K562 (cell line): ENCODE results near the gene ZFYVE28. TPM values are rescaled to one million over a fixed set of nuclear protein-coding genes. Genes with fewer than 3 reads are reported as not detected.

Experiments
- ATAC-seq: fragments of 200-7000 bp; cut with Tn5 transposase; 3 replicates; pipeline ENCODE4 v1.9.1; 2020; ENCODE audit warnings: moderate library complexity
- BruUV-seq: library from RNA; stranded (reverse); fragments of 400-500 nt; replicated peaks from 2 replicates; lab custom pipeline; 2021; lab: Mats Ljungman, UMichigan
- CTCF ChIA-PET: fragments of 300-600 bp; formaldehyde crosslinking; extraction: SDS; loops from one replicate; lab custom pipeline; 2021; ENCODE audit warnings: low intra/inter-chr PET ratio; lab: Yijun Ruan, JAX
- POLR2A ChIA-PET: fragments of 300-600, 350-650 bp; sonication (Branson Sonifier 250); formaldehyde crosslinking; extraction: SDS; loops from one replicate; lab custom pipeline; 2021; ENCODE audit warnings: antibody characterized with exemption, inconsistent platforms; lab: Yijun Ruan, JAX
- DNase-seq, 4 experiments: peaks; one replicate each; pipeline versions ENCODE4 v3.0.0 to v3.0.0-alpha.2; 2011 to 2018; ENCODE audit warnings: low spot score in 3 of 4, mixed read lengths in 3 of 4; ENCODE audit errors: extremely low read depth in 1 of 4
- FAIRE-seq: peaks from 2 replicates; lab custom pipeline; 2011; peaks lifted over from hg19 to GRCh38; lab: Jason Lieb, UNC
- H2AFZ ChIP-seq: 2 replicates; pipeline ENCODE4 v1.6.0; 2011; ENCODE audit warnings: low read depth, low read length, control low read depth, inconsistent platforms
- H3K27ac ChIP-seq: fragments of 200-600 bp; 3 replicates; pipeline ENCODE4 v1.8.0; 2011; ENCODE audit warnings: low read depth, mild to moderate bottlenecking, control low read depth, inconsistent platforms, low read length, moderate library complexity, mixed read lengths; ENCODE audit errors: extremely low read depth
- H3K27me3 ChIP-seq, 2 experiments: fragments of 300-600 bp in 1 of 2; 2 replicates in 1 of 2; 3 replicates in 1 of 2; pipeline versions ENCODE4 v1.6.0 to v1.8.0; 2011; ENCODE audit warnings: inconsistent platforms in 2 of 2, low read length in 2 of 2, mild to moderate bottlenecking in 1 of 2, mixed read lengths in 1 of 2, moderate library complexity in 1 of 2; ENCODE audit not compliant: control insufficient read depth in 2 of 2, insufficient read depth in 2 of 2
- H3K36me3 ChIP-seq: fragments of 300-600 bp; 3 replicates; pipeline ENCODE4 v1.8.0; 2011; ENCODE audit warnings: mild to moderate bottlenecking, low read length, inconsistent platforms; ENCODE audit not compliant: control insufficient read depth, insufficient read depth
- H3K4me1 ChIP-seq, 2 experiments: fragments of 200-600 bp in 1 of 2; replicated peaks in 1 of 2; 2 replicates in 1 of 2; 3 replicates in 1 of 2; pipeline versions ENCODE4 v1.5.1 to v1.8.0; 2011; ENCODE audit warnings: inconsistent platforms in 2 of 2, low read length in 2 of 2, mild to moderate bottlenecking in 1 of 2, mixed read lengths in 1 of 2, moderate library complexity in 1 of 2; ENCODE audit not compliant: control insufficient read depth in 2 of 2, insufficient read depth in 2 of 2
- H3K4me2 ChIP-seq: 2 replicates; pipeline ENCODE4 v1.6.1; 2011; ENCODE audit warnings: low read length, control low read depth, inconsistent platforms, mixed read lengths; ENCODE audit not compliant: insufficient read depth
- H3K4me3 ChIP-seq: fragments of 200-600 bp; sonication (generic), shearing (Covaris generic); 2 replicates; pipeline ENCODE4 v1.5.1; 2016; ENCODE audit warnings: control low read depth, inconsistent platforms
- H3K79me2 ChIP-seq: fragments of 200-600 bp; 3 replicates; pipeline ENCODE4 v1.8.0; 2011; ENCODE audit warnings: low read length, inconsistent platforms; ENCODE audit not compliant: control insufficient read depth, insufficient read depth
- H3K9ac ChIP-seq, 2 experiments: 2 replicates each; pipeline versions ENCODE4 v1.6.0 to v1.6.1; 2011; ENCODE audit warnings: low read depth in 2 of 2, low read length in 2 of 2, control low read depth in 1 of 2, inconsistent platforms in 1 of 2, mild to moderate bottlenecking in 1 of 2, mixed read lengths in 1 of 2; ENCODE audit not compliant: insufficient read depth in 1 of 2
- H3K9me1 ChIP-seq: one replicate; pipeline ENCODE4 v1.6.0; 2011; ENCODE audit warnings: inconsistent platforms, mild to moderate bottlenecking, low read length, moderate library complexity; ENCODE audit not compliant: control insufficient read depth, insufficient read depth
- H3K9me3 ChIP-seq: replicated peaks from 2 replicates; pipeline ENCODE4 v1.5.1; 2011; ENCODE audit warnings: low read depth, low read length, inconsistent platforms; ENCODE audit not compliant: control insufficient read depth, insufficient read depth
- H4K20me1 ChIP-seq: replicated peaks from 2 replicates; pipeline ENCODE4 v1.6.1; 2011; ENCODE audit warnings: low read length, inconsistent platforms, mixed read lengths; ENCODE audit not compliant: control insufficient read depth, insufficient read depth
- FIP1L1 ChIP-seq: fragments of 200-400 bp; formaldehyde crosslinking; IDR thresholded peaks from 2 replicates; pipeline ENCODE4 v1.6.1; 2018; ENCODE audit warnings: mild to moderate bottlenecking, low read depth, low read length; ENCODE audit not compliant: poor library complexity, severe bottlenecking
- GATA2 ChIP-seq: sonication (generic); formaldehyde crosslinking; IDR thresholded peaks from 2 replicates; pipeline ENCODE4 v1.4.0; 2020; ENCODE audit warnings: mild to moderate bottlenecking, missing genetic modification reagents
- NCOA2 ChIP-seq, 2 experiments: fragments of 450-650 bp; IDR thresholded peaks; 2 replicates each; pipeline ENCODE4 v1.6.1; 2018; ENCODE audit warnings: mild to moderate bottlenecking in 2 of 2, moderate library complexity in 1 of 2; ENCODE audit not compliant: partially characterized antibody in 2 of 2
- SAP30 ChIP-seq: fragments of 200-600 bp; sonication (generic); IDR thresholded peaks from 2 replicates; pipeline ENCODE4 v1.6.1; 2012; ENCODE audit warnings: borderline replicate concordance, low read depth, mild to moderate bottlenecking, moderate library complexity, low read length, control low read depth, inconsistent platforms; ENCODE audit not compliant: insufficient read depth, poor library complexity, severe bottlenecking
- SIN3B ChIP-seq: fragments of 450-650 bp; IDR thresholded peaks from 2 replicates; pipeline ENCODE4 v1.6.1; 2017; ENCODE audit warnings: low read depth, mild to moderate bottlenecking, moderate library complexity
- TOE1 ChIP-seq, 2 experiments: fragments of 450-650 bp in 1 of 2; sonication (generic) in 1 of 2; formaldehyde crosslinking in 1 of 2; IDR thresholded peaks; 2 replicates each; pipeline versions ENCODE4 v1.7.1 to v1.8.0; 2016 to 2022; ENCODE audit warnings: borderline replicate concordance in 2 of 2, mild to moderate bottlenecking in 2 of 2, antibody characterized with exemption in 1 of 2, inconsistent platforms in 1 of 2, low read depth in 1 of 2, missing genetic modification reagents in 1 of 2, moderate library complexity in 1 of 2
- ZBED1 ChIP-seq: IDR thresholded peaks from 2 replicates; pipeline ENCODE4 v1.6.1; 2014
- ZNF134 ChIP-seq: fragments of 250-450 bp; sonication (Bioruptor Pico); conservative IDR thresholded peaks from 2 replicates; pipeline ENCODE4 v1.4.0; 2020
- ZNF589 ChIP-seq: fragments of 200-800 bp; sonication (Bioruptor generic); IDR thresholded peaks from 2 replicates; pipeline ENCODE4 v1.6.1; 2016; ENCODE audit warnings: low read depth, missing genetic modification characterization, missing compliant biosample characterization
- WGBS: fragments of 100-300 bp; shearing (Covaris generic); methylation state at CpG from one replicate; pipeline ENCODE4 v1.1.6; 2016; ENCODE audit warnings: low coverage, mixed read lengths; ENCODE audit not compliant: insufficient coverage; ENCODE audit errors: missing lambda C conversion rate; 5-methylcytosine and 5-hydroxymethylcytosine counted together
- in situ Hi-C: fragments of 300-500 bp; cut with MboI; formaldehyde crosslinking; loops from 4 replicates; pipeline ENCODE4 v1.15.0; 2018; ENCODE audit warnings: inconsistent platforms, mixed read lengths
- intact Hi-C: fragments of 100-400 bp; cut with micrococcal nuclease; formaldehyde crosslinking; loops from 2 replicates; pipeline ENCODE4 v1.14.2; 2022
- polyA plus RNA-seq, 8 experiments: library from polyadenylated mRNA; depleted of rRNA in 4 of 8; stranded (reverse) in 5 of 8; unstranded in 3 of 8; fragments of >200 nt; fragmentation: Nextera tagmentation in 2 of 8; fragmentation: Illumina TruSeq in 1 of 8; extraction: Ambion mirVana in 2 of 8; extraction: Trizol in 1 of 8; gene quantifications; 2 replicates each; pipeline versions ENCODE4 v1.2.1 to v1.2.3, GENCODE V29; 2011 to 2014; ENCODE audit warnings: inconsistent platforms in 1 of 8, missing spikeins in 1 of 8
- total RNA-seq, 7 experiments: library from RNA; depleted of rRNA in 6 of 7; stranded (reverse); fragments of >200 nt in 6 of 7; fragmentation: Illumina TruSeq in 2 of 7; extraction: Trizol in 2 of 7; gene quantifications; 2 replicates each; pipeline versions ENCODE4 v1.2.1 to v1.2.3, GENCODE V29; 2011 to 2021; ENCODE audit warnings: low replicate concordance in 1 of 7
- TF ChIP-seq, protein P1 (sequence below), 2 experiments: fragments of 450-650 bp; conservative IDR thresholded peaks; 2 replicates each; pipeline ENCODE4 v1.6.1; 2017; ENCODE audit warnings: mild to moderate bottlenecking in 2 of 2, moderate library complexity in 2 of 2
- TF ChIP-seq, protein P2 (sequence below): sonication (generic); formaldehyde crosslinking; IDR thresholded peaks from 2 replicates; pipeline ENCODE4 v1.8.0; 2022; ENCODE audit warnings: missing genetic modification reagents, mild to moderate bottlenecking, moderate library complexity, borderline replicate concordance
- TF ChIP-seq, protein P3 (sequence below): fragments of 250-450 bp; sonication (Bioruptor Pico); IDR thresholded peaks from 2 replicates; pipeline ENCODE4 v1.5.1; 2021; ENCODE audit warnings: mild to moderate bottlenecking
- TF ChIP-seq, protein P4 (sequence below), 3 experiments: fragments of 200-800 bp in 1 of 3; sonication (Bioruptor generic) in 1 of 3; sonication (generic) in 1 of 3; formaldehyde crosslinking in 1 of 3; IDR thresholded peaks; 2 replicates each; pipeline versions ENCODE4 v1.6.1 to v1.8.0; 2016 to 2022; ENCODE audit warnings: mild to moderate bottlenecking in 2 of 3, missing compliant biosample characterization in 2 of 3, missing genetic modification characterization in 2 of 3, missing genetic modification reagents in 1 of 3

Gene ZFYVE28
- total and polyA plus RNA-seq, 9 of the 15 experiments (the other 6 are each of a cell fraction or from before 2014, with no cell fraction given), result 1.3 to 24.8 (median 8.9) TPM

DNA sequence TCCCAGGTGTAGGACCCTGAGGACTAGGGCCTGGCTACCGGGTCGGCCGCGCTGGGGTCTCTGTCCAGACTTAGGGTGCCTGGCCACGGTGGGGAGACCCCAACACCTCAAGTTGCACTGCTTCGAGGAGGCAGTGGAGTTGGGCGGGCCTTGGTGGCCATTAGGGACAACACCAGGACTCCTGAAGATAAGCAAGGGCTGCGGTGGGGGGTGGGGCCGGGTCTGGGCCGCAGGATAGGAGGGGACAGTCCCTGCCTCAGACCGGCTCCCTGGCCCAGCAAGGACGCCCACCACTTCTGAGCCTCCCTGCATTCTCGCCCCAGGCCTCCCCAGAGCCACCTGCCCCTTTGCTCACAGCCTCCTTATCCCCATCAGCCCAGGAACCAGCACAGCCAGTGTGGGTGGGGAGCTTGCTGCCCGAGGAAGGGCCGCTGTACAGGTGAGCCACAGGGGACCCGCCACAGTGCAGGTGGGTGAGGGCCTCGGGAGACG, 151.1 kb downstream of the ZFYVE28 start:
- in situ Hi-C loops (no loop called here), intact Hi-C loops (no loop called here)
- Histone ChIP-seq H3K4me3 (no peak overlapping the region), H3K36me3 (peaks cover 3% of the 10 kb centered on the region; the same call in 1 of the 3 replicates), H3K27me3 (no peaks in the 10 kb centered on the region), H2AFZ (peak overlapping the region; percentile 91), H4K20me1 (no peaks in the 10 kb centered on the region), H3K9me1 (no peaks in the 10 kb centered on the region), H3K27ac (peak overlapping the region; percentile 67), H3K9me3 (no peaks in the 10 kb centered on the region), H3K4me1 (peaks cover 15 to 84% of the 10 kb centered on the region in 2 experiments), H3K9ac (peak overlapping the region; percentile 58 to 82), H3K4me2 (peak overlapping the region; percentile 51), H3K79me2 (no peaks in the 10 kb centered on the region)
- BruUV-seq, result no TSS peak
- POLR2A ChIA-PET, result interaction anchor here (0.5 to 1.1 kb wide), 3 partner anchors 10 to 382 kb away, joined by 3 to 5 read pairs (median 4); no protein-coding TSS in a partner anchor
- ATAC-seq (peak; percentile 86), DNase-seq (peak; percentile 79 to 88 (median 83)), FAIRE-seq (peak; percentile 78)
- CTCF ChIA-PET, result no interaction called here
- 32% methylated on average over 11 of the region's 18 CpGs for WGBS
- TF ChIP-seq, protein P1, sequence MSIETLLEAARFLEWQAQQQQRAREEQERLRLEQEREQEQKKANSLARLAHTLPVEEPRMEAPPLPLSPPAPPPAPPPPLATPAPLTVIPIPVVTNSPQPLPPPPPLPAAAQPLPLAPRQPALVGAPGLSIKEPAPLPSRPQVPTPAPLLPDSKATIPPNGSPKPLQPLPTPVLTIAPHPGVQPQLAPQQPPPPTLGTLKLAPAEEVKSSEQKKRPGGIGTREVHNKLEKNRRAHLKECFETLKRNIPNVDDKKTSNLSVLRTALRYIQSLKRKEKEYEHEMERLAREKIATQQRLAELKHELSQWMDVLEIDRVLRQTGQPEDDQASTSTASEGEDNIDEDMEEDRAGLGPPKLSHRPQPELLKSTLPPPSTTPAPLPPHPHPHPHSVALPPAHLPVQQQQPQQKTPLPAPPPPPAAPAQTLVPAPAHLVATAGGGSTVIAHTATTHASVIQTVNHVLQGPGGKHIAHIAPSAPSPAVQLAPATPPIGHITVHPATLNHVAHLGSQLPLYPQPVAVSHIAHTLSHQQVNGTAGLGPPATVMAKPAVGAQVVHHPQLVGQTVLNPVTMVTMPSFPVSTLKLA (conservative IDR thresholded peaks at IDR 0.05), result no peak
- no peak for TF ChIP-seq ZNF134 (CRISPR knock-in tag)
- TF ChIP-seq, protein P2, sequence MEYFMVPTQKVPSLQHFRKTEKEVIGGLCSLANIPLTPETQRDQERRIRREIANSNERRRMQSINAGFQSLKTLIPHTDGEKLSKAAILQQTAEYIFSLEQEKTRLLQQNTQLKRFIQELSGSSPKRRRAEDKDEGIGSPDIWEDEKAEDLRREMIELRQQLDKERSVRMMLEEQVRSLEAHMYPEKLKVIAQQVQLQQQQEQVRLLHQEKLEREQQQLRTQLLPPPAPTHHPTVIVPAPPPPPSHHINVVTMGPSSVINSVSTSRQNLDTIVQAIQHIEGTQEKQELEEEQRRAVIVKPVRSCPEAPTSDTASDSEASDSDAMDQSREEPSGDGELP (CRISPR knock-in tag), result peak; percentile 46; the same call in 1 of the 2 replicates
- no peak for TF ChIP-seq NCOA2 (IDR thresholded peaks at IDR 0.05; ENCODE audit: partially characterized antibody in 2 of 2)
- TF ChIP-seq SIN3B, result no peak
- TF ChIP-seq GATA2 (CRISPR knock-in tag), result peak; percentile 67
- TF ChIP-seq FIP1L1, result no peak
- TF ChIP-seq ZNF589, result no peak
- TF ChIP-seq SAP30, result no peak
- TF ChIP-seq ZBED1, result no peak
- TF ChIP-seq TOE1 (IDR thresholded peaks at IDR 0.05; ENCODE audit: borderline replicate concordance), result no peak
- no peak for TF ChIP-seq TOE1 (CRISPR knock-in tag; IDR thresholded peaks at IDR 0.05; ENCODE audit: borderline replicate concordance, low read depth)
- TF ChIP-seq, protein P3, sequence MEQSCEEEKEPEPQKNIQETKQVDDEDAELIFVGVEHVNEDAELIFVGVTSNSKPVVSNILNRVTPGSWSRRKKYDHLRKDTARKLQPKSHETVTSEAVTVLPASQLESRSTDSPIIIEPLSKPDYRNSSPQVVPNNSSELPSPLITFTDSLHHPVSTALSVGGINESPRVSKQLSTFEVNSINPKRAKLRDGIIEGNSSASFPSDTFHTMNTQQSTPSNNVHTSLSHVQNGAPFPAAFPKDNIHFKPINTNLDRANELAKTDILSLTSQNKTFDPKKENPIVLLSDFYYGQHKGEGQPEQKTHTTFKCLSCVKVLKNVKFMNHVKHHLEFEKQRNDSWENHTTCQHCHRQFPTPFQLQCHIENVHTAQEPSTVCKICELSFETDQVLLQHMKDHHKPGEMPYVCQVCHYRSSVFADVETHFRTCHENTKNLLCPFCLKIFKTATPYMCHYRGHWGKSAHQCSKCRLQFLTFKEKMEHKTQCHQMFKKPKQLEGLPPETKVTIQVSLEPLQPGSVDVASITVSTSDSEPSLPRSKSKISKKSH (CRISPR knock-in tag), result no peak
- TF ChIP-seq, protein P4, sequence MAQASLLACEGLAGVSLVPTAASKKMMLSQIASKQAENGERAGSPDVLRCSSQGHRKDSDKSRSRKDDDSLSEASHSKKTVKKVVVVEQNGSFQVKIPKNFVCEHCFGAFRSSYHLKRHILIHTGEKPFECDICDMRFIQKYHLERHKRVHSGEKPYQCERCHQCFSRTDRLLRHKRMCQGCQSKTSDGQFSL (CRISPR knock-in tag; IDR thresholded peaks at IDR 0.05), result no peak
- TF ChIP-seq, protein P4 (tag; IDR thresholded peaks at IDR 0.05), result no peak
